Eye (tissue), 1 donor: Measurements from ENCODE around the gene AFF3.
"Not testable (repeated sequence)": the region's sequence is repeated elsewhere in the genome, so short reads cannot be mapped to it uniquely, and the experiment has no call there.

Experiments used
- DNase-seq: peaks from one replicate; pipeline ENCODE4 v3.0.0-alpha.2; 2015

AFF3 gene

GRCh38 chr2:99957332-99958133, 184.9 kb downstream of the AFF3 start:
- no peak for DNase-seq

- DNase-seq, result no peak
Measured at GRCh38 chr2:99956232-99957030, 186.0 kb downstream of the AFF3 start.

GRCh38 chr2:99953750-99954149, 188.6 kb downstream of the AFF3 start:
- DNase-seq, result no peak

- no peak for DNase-seq
Measured at GRCh38 chr2:99949963-99950362, 192.4 kb downstream of the AFF3 start.

GRCh38 chr2:99949530-99949929, 192.9 kb downstream of the AFF3 start:
- no peak for DNase-seq

GRCh38 chr2:99948010-99948409, 194.4 kb downstream of the AFF3 start:
- DNase-seq, result no peak

- DNase-seq, result not testable (repeated sequence)
Measured at GRCh38 chr2:99947366-99947765, 195.0 kb downstream of the AFF3 start.

- no peak for DNase-seq
Measured at GRCh38 chr2:99944019-99944418, 198.4 kb downstream of the AFF3 start.

- no peak for DNase-seq
Measured at GRCh38 chr2:99942561-99943347, 199.6 kb downstream of the AFF3 start.

- no peak for DNase-seq
Measured at GRCh38 chr2:99940963-99941362, 201.4 kb downstream of the AFF3 start.

- DNase-seq, result no peak
Measured at GRCh38 chr2:99939135-99939534, 203.3 kb downstream of the AFF3 start.

- DNase-seq, result no peak
Measured at GRCh38 chr2:99938250-99938649, 204.1 kb downstream of the AFF3 start.

GRCh38 chr2:99936065-99936464, 206.3 kb downstream of the AFF3 start:
- DNase-seq, result peak; percentile 13

- no peak for DNase-seq
Measured at GRCh38 chr2:99935662-99936061, 206.7 kb downstream of the AFF3 start.

- DNase-seq, result no peak
Measured at GRCh38 chr2:99933894-99934650, 208.3 kb downstream of the AFF3 start.

GRCh38 chr2:99933491-99933890, 208.9 kb downstream of the AFF3 start:
- DNase-seq, result not testable (repeated sequence)

- peak; percentile 37 for DNase-seq
Measured at GRCh38 chr2:99928470-99929053, 213.8 kb downstream of the AFF3 start.

GRCh38 chr2:99927690-99928207, 214.6 kb downstream of the AFF3 start:
- DNase-seq, result not testable (repeated sequence)

GRCh38 chr2:99926986-99927385, 215.4 kb downstream of the AFF3 start:
- no peak for DNase-seq

GRCh38 chr2:99925960-99926359, 216.4 kb downstream of the AFF3 start:
- no peak for DNase-seq

- DNase-seq, result no peak
Measured at GRCh38 chr2:99922664-99923063, 219.7 kb downstream of the AFF3 start.

- DNase-seq, result no peak
Measured at GRCh38 chr2:99921903-99922302, 220.5 kb downstream of the AFF3 start.
